ENCODE measurements around the gene HSP90AA1.

HSP90AA1 gene

GRCh38 chr14:102063808-102064429, 22.9 kb downstream of the HSP90AA1 start:
- Histone ChIP-seq H3K79me2 (ENCODE audit: insufficient read depth, low read length) (no peaks in the 10 kb centered on the region), H4K20me1 (ENCODE audit: insufficient read depth, low read length) (no peaks in the 10 kb centered on the region), H3K36me3 (ENCODE audit: insufficient read depth, low read length) (no peaks in the 10 kb centered on the region), H3K4me1 (ENCODE audit: insufficient read depth, low read length) (no peaks in the 10 kb centered on the region), H3K4me3 (ENCODE audit: low read depth in 1 of 2, low read length in 2 of 2) (no peak overlapping the region), H3K27ac (ENCODE audit: low read length) (no peak overlapping the region), H3K27me3 (ENCODE audit: insufficient read depth, low read length, poor library complexity) (no peaks in the 10 kb centered on the region), H3K4me2 (ENCODE audit: insufficient read depth, low read length) (no peak overlapping the region), H2AFZ (ENCODE audit: low read depth, low read length) (no peak overlapping the region), H3K9ac (ENCODE audit: low read depth, low read length) (no peak overlapping the region), H3K9me3 (ENCODE audit: insufficient read depth, low read length, severe bottlenecking) (no peaks in the 10 kb centered on the region)
- TF ChIP-seq CTCF (IDR thresholded peaks at IDR 0.05; ENCODE audit: borderline replicate concordance, extremely low read depth, low read length, poor library complexity, severe bottlenecking) (no peak), EZH2 (IDR thresholded peaks at IDR 0.05; ENCODE audit: borderline replicate concordance, low read depth, low read length, severe bottlenecking) (no peak)
- no peak for ATAC-seq (ENCODE audit: insufficient read depth, low read depth)
- no peak for DNase-seq

GRCh38 chr14:102063109-102063807, 23.6 kb downstream of the HSP90AA1 start:
- no peaks in the 10 kb centered on the region for H3K79me2 ChIP-seq (ENCODE audit: insufficient read depth, low read length)
- no peaks in the 10 kb centered on the region for H4K20me1 ChIP-seq (ENCODE audit: insufficient read depth, low read length)
- H3K27ac ChIP-seq (ENCODE audit: low read length): no peak overlapping the region
- no peaks in the 10 kb centered on the region for H3K9me3 ChIP-seq (ENCODE audit: insufficient read depth, low read length, severe bottlenecking)
- no peak overlapping the region for H3K4me2 ChIP-seq (ENCODE audit: insufficient read depth, low read length)
- H3K36me3 ChIP-seq (ENCODE audit: insufficient read depth, low read length): no peaks in the 10 kb centered on the region
- H3K4me3 ChIP-seq (ENCODE audit: low read depth in 1 of 2, low read length in 2 of 2): no peak overlapping the region
- TF ChIP-seq CTCF (IDR thresholded peaks at IDR 0.05; ENCODE audit: borderline replicate concordance, extremely low read depth, low read length, poor library complexity, severe bottlenecking) (peak; percentile 58), EZH2 (IDR thresholded peaks at IDR 0.05; ENCODE audit: borderline replicate concordance, low read depth, low read length, severe bottlenecking) (no peak)
- no peak overlapping the region for H2AFZ ChIP-seq (ENCODE audit: low read depth, low read length)
- H3K9ac ChIP-seq (ENCODE audit: low read depth, low read length): no peak overlapping the region
- no peaks in the 10 kb centered on the region for H3K27me3 ChIP-seq (ENCODE audit: insufficient read depth, low read length, poor library complexity)
- DNase-seq (peak; percentile 60), ATAC-seq (ENCODE audit: insufficient read depth, low read depth) (peak; percentile 78)
- no peaks in the 10 kb centered on the region for H3K4me1 ChIP-seq (ENCODE audit: insufficient read depth, low read length)

GRCh38 chr14:102058961-102059360, 27.9 kb downstream of the HSP90AA1 start:
- no peak for TF ChIP-seq EZH2 (IDR thresholded peaks at IDR 0.05; ENCODE audit: borderline replicate concordance, low read depth, low read length, severe bottlenecking)
- no peak for TF ChIP-seq CTCF (IDR thresholded peaks at IDR 0.05; ENCODE audit: borderline replicate concordance, extremely low read depth, low read length, poor library complexity, severe bottlenecking)
- Histone ChIP-seq H2AFZ (ENCODE audit: low read depth, low read length) (no peak overlapping the region), H3K9me3 (ENCODE audit: insufficient read depth, low read length, severe bottlenecking) (no peaks in the 10 kb centered on the region), H3K4me2 (ENCODE audit: insufficient read depth, low read length) (no peak overlapping the region), H3K79me2 (ENCODE audit: insufficient read depth, low read length) (no peaks in the 10 kb centered on the region), H3K4me3 (ENCODE audit: low read depth in 1 of 2, low read length in 2 of 2) (no peak overlapping the region), H3K36me3 (ENCODE audit: insufficient read depth, low read length) (no peaks in the 10 kb centered on the region), H3K27me3 (ENCODE audit: insufficient read depth, low read length, poor library complexity) (no peaks in the 10 kb centered on the region), H3K9ac (ENCODE audit: low read depth, low read length) (no peak overlapping the region), H4K20me1 (ENCODE audit: insufficient read depth, low read length) (no peaks in the 10 kb centered on the region), H3K4me1 (ENCODE audit: insufficient read depth, low read length) (no peaks in the 10 kb centered on the region), H3K27ac (ENCODE audit: low read length) (no peak overlapping the region)
- no peak for DNase-seq
- ATAC-seq (ENCODE audit: insufficient read depth, low read depth): no peak
